Measurements from ENCODE around the gene GALNT17.

DNA sequence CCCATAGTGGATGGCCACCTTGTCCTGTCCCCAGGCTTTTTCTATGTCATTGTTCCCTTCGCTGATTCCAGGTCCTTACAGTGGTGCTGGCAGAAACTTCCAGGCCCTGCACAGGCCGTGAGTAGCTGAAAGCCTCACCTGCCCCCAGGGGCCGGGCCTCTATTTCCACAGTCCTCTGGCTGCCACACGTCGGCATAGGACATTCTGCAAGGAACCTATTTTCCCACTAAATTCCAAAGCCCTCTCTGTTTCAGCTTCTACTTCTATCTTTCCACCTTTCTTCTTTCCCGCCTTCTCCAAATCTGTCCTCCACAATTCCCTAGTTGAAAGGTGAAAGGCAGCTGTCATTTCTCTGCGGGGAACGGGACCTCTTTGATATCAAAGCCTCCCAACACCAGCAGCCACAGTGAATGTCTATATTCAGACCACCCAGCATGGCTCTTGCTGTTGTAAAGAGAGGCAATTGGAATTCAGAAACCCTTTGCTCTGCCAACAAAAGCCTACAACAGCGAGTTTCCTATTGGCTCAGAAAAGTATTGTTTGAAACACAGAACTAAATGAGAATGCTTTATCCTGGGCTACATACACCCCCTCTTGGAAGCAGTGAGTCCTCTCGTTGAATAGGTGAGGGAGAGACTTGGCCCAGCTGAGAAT lies 607.7 kb downstream of the GALNT17 start:
- TF ChIP-seq POLR2A (IDR thresholded peaks at IDR 0.05; ENCODE audit: low read depth), result no peak
- TF ChIP-seq, protein P1, sequence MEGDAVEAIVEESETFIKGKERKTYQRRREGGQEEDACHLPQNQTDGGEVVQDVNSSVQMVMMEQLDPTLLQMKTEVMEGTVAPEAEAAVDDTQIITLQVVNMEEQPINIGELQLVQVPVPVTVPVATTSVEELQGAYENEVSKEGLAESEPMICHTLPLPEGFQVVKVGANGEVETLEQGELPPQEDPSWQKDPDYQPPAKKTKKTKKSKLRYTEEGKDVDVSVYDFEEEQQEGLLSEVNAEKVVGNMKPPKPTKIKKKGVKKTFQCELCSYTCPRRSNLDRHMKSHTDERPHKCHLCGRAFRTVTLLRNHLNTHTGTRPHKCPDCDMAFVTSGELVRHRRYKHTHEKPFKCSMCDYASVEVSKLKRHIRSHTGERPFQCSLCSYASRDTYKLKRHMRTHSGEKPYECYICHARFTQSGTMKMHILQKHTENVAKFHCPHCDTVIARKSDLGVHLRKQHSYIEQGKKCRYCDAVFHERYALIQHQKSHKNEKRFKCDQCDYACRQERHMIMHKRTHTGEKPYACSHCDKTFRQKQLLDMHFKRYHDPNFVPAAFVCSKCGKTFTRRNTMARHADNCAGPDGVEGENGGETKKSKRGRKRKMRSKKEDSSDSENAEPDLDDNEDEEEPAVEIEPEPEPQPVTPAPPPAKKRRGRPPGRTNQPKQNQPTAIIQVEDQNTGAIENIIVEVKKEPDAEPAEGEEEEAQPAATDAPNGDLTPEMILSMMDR (IDR thresholded peaks at IDR 0.05), result no peak

All from esophagus muscularis mucosa (tissue), 3 donors.